ENCODE data around the gene HDAC8.

HDAC8 gene

DNA sequence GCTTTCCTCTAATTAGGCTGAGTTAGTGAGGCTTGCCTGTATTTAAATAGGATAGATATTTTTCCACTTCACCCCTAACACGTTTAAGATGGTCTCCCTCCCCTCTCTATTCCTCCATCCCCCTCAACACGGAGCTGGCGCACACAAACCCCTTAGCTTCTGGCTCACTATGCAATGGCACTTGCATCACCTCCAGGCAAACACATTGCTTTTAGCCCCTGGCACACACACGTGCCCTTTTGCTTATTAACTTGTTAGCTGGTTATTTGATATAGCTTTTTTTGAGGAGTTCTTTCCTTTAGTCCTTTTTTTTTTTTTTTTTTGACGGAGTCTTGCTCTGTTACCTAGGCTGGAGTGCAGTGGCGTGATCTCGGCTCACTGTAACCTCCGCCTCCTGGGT, 94.3 kb downstream of the HDAC8 start:
- no peaks in the 10 kb centered on the region for H3K9me2 ChIP-seq (replicated peaks; ENCODE audit: low read depth, low read length)
- H4K20me1 ChIP-seq (ENCODE audit: insufficient read depth, low read length, poor library complexity, severe bottlenecking): no peaks in the 10 kb centered on the region
- no peaks in the 10 kb centered on the region for H3K79me2 ChIP-seq (ENCODE audit: insufficient read depth, low read length)
- H3K4me2 ChIP-seq (ENCODE audit: low read depth, low read length, poor library complexity, severe bottlenecking): no peak overlapping the region
- H3K9ac ChIP-seq (ENCODE audit: low read depth, low read length, poor library complexity, severe bottlenecking): no peak overlapping the region
- peaks cover 7% of the 10 kb centered on the region for H3K36me3 ChIP-seq (ENCODE audit: insufficient read depth, low read length)
- no peaks in the 10 kb centered on the region for H3K9me3 ChIP-seq (ENCODE audit: insufficient read depth, low read depth, low read length)
- H3K4me1 ChIP-seq (ENCODE audit: insufficient read depth, low read length, poor library complexity, severe bottlenecking): no peaks in the 10 kb centered on the region
- H3K27me3 ChIP-seq (ENCODE audit: insufficient read depth, low read length, poor library complexity, severe bottlenecking): no peaks in the 10 kb centered on the region
- no peak overlapping the region for H2AFZ ChIP-seq (ENCODE audit: low read length)
- TF ChIP-seq EZH2phosphoT487 (IDR thresholded peaks at IDR 0.05; ENCODE audit: borderline replicate concordance) (no peak), CTCF (conservative IDR thresholded peaks at IDR 0.05; ENCODE audit: low read length) (no peak)
- H3K4me3 ChIP-seq (ENCODE audit: low read length, poor library complexity, severe bottlenecking): no peak overlapping the region
- no peaks in the 10 kb centered on the region for H3F3A ChIP-seq (ENCODE audit: low read depth)

DNA sequence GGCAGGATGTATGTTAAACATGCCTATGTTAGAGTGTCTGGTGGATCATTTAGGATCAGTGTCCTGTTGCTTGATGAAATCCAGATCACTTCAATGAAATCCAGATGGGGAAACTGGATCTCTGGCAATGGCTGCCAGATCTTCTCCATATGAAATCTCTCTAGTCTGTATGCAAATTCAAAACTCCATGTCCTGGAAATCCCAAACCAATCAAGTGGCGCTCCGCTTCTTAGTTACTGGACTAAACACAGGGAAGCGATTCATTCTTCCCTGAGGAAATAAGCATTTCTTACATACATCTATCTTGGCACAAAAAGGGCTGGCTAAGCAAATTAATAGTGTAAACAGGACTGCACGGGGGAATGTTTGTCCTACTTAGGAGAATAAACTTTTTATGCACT, 94.9 kb downstream of the HDAC8 start:
- Histone ChIP-seq H3K4me1 (ENCODE audit: insufficient read depth, low read length, poor library complexity, severe bottlenecking) (no peaks in the 10 kb centered on the region), H4K20me1 (ENCODE audit: insufficient read depth, low read length, poor library complexity, severe bottlenecking) (no peaks in the 10 kb centered on the region), H3K27me3 (ENCODE audit: insufficient read depth, low read length, poor library complexity, severe bottlenecking) (no peaks in the 10 kb centered on the region), H3K79me2 (ENCODE audit: insufficient read depth, low read length) (no peaks in the 10 kb centered on the region), H3K9ac (ENCODE audit: low read depth, low read length, poor library complexity, severe bottlenecking) (no peak overlapping the region), H3K9me2 (replicated peaks; ENCODE audit: low read depth, low read length) (no peaks in the 10 kb centered on the region), H2AFZ (ENCODE audit: low read length) (no peak overlapping the region), H3K4me3 (ENCODE audit: low read length, poor library complexity, severe bottlenecking) (no peak overlapping the region), H3K4me2 (ENCODE audit: low read depth, low read length, poor library complexity, severe bottlenecking) (no peak overlapping the region), H3K9me3 (ENCODE audit: insufficient read depth, low read depth, low read length) (no peaks in the 10 kb centered on the region), H3K36me3 (ENCODE audit: insufficient read depth, low read length) (peaks cover under 1% of the 10 kb centered on the region; the same call in 1 of the 2 replicates), H3F3A (ENCODE audit: low read depth) (no peaks in the 10 kb centered on the region)
- TF ChIP-seq CTCF (conservative IDR thresholded peaks at IDR 0.05; ENCODE audit: low read length) (no peak), EZH2phosphoT487 (IDR thresholded peaks at IDR 0.05; ENCODE audit: borderline replicate concordance) (no peak)

GRCh38 chrX:72477376-72477775, 95.3 kb downstream of the HDAC8 start:
- Histone ChIP-seq H3K9me2 (replicated peaks; ENCODE audit: low read depth, low read length) (no peaks in the 10 kb centered on the region), H3K4me2 (ENCODE audit: low read depth, low read length, poor library complexity, severe bottlenecking) (no peak overlapping the region), H3K9me3 (ENCODE audit: insufficient read depth, low read depth, low read length) (no peaks in the 10 kb centered on the region), H3K4me3 (ENCODE audit: low read length, poor library complexity, severe bottlenecking) (no peak overlapping the region), H3K27me3 (ENCODE audit: insufficient read depth, low read length, poor library complexity, severe bottlenecking) (no peaks in the 10 kb centered on the region), H3K79me2 (ENCODE audit: insufficient read depth, low read length) (no peaks in the 10 kb centered on the region), H3K9ac (ENCODE audit: low read depth, low read length, poor library complexity, severe bottlenecking) (no peak overlapping the region), H3K36me3 (ENCODE audit: insufficient read depth, low read length) (no peaks in the 10 kb centered on the region), H4K20me1 (ENCODE audit: insufficient read depth, low read length, poor library complexity, severe bottlenecking) (no peaks in the 10 kb centered on the region), H3K4me1 (ENCODE audit: insufficient read depth, low read length, poor library complexity, severe bottlenecking) (no peaks in the 10 kb centered on the region), H3F3A (ENCODE audit: low read depth) (no peaks in the 10 kb centered on the region), H2AFZ (ENCODE audit: low read length) (no peak overlapping the region)
- TF ChIP-seq CTCF (conservative IDR thresholded peaks at IDR 0.05; ENCODE audit: low read length) (no peak), EZH2phosphoT487 (IDR thresholded peaks at IDR 0.05; ENCODE audit: borderline replicate concordance) (no peak)

All from Loucy (cell line).